H1 (cell line): ENCODE data around the gene TMEM253. TPM values are rescaled to one million over a fixed set of nuclear protein-coding genes. Genes with fewer than 3 reads are reported as not detected.

Experiments used
- CTCF ChIA-PET: fragments of 300-600 bp; sonication (Branson Sonifier 250); formaldehyde crosslinking; loops from one replicate; lab custom pipeline; 2021; ENCODE audit not compliant: partially characterized antibody; lab: Charles Lee
- POLR2A ChIA-PET: fragments of 300-600 bp; sonication (Branson Sonifier 250); formaldehyde crosslinking; loops from one replicate; lab custom pipeline; 2021; ENCODE audit warnings: inconsistent platforms; ENCODE audit not compliant: partially characterized antibody; lab: Charles Lee
- DNase-seq, 2 experiments: peaks; one replicate each; pipeline versions ENCODE4 v3.0.0 to v3.0.0-alpha.2; 2010 to 2022; ENCODE audit warnings: low spot score in 2 of 2, low read depth in 1 of 2, mixed read lengths in 1 of 2
- FAIRE-seq: peaks from 2 replicates; lab custom pipeline; 2011; peaks lifted over from hg19 to GRCh38; lab: Jason Lieb, UNC
- H2AFZ ChIP-seq: 2 replicates; pipeline ENCODE4 v1.8.1; 2012; ENCODE audit warnings: low read length, inconsistent platforms
- H2AK5ac ChIP-seq: 2 replicates; pipeline ENCODE4 v1.6.1; 2013; ENCODE audit warnings: low read depth, low read length
- H2BK120ac ChIP-seq: replicated peaks from 2 replicates; pipeline ENCODE3; 2013; ENCODE audit warnings: low read depth, low read length, inconsistent platforms
- H2BK12ac ChIP-seq: 2 replicates; pipeline ENCODE4 v1.6.1; 2013; ENCODE audit warnings: low read depth, low read length
- H2BK15ac ChIP-seq: 2 replicates; pipeline ENCODE4 v1.6.1; 2013; ENCODE audit warnings: low read length
- H2BK20ac ChIP-seq: 2 replicates; pipeline ENCODE4 v1.6.1; 2013; ENCODE audit warnings: low read length
- H2BK5ac ChIP-seq: 2 replicates; pipeline ENCODE4 v1.6.1; 2013; ENCODE audit warnings: low read depth, low read length
- H3K14ac ChIP-seq: 2 replicates; pipeline ENCODE4 v1.6.1; 2013; ENCODE audit warnings: inconsistent platforms; ENCODE audit not compliant: insufficient read length
- H3K18ac ChIP-seq: 2 replicates; pipeline ENCODE4 v1.6.1; 2013; ENCODE audit warnings: low read length; ENCODE audit errors: extremely low read depth
- H3K23ac ChIP-seq: 2 replicates; pipeline ENCODE4 v1.6.1; 2013; ENCODE audit warnings: inconsistent platforms; ENCODE audit not compliant: insufficient read length
- H3K23me2 ChIP-seq: 2 replicates; pipeline ENCODE4 v1.6.1; 2013; ENCODE audit warnings: low read depth, low read length
- H3K27ac ChIP-seq: 2 replicates; pipeline ENCODE4 v1.6.1; 2011; ENCODE audit warnings: low read depth, low read length, inconsistent platforms
- H3K27me3 ChIP-seq, 4 experiments: replicated peaks in 1 of 4; 1 replicate in 1 of 4; 2 replicates in 3 of 4; pipeline versions ENCODE4 v1.6.1 to v1.8.1; 2011 to 2013; ENCODE audit warnings: low read length in 3 of 4, mild to moderate bottlenecking in 3 of 4, inconsistent platforms in 2 of 4, mixed read lengths in 2 of 4, moderate library complexity in 1 of 4; ENCODE audit not compliant: control insufficient read depth in 3 of 4, insufficient read depth in 3 of 4; ENCODE audit errors: extremely low read depth in 1 of 4
- H3K36me3 ChIP-seq, 4 experiments: 2 replicates each; pipeline versions ENCODE4 v1.6.1 to v1.8.1; 2011 to 2013; ENCODE audit warnings: mild to moderate bottlenecking in 4 of 4, low read length in 3 of 4, moderate library complexity in 2 of 4, control low read depth in 1 of 4, inconsistent platforms in 1 of 4; ENCODE audit not compliant: insufficient read depth in 4 of 4, control insufficient read depth in 2 of 4
- H3K4ac ChIP-seq: replicated peaks from 2 replicates; pipeline ENCODE3; 2013; ENCODE audit warnings: low read length, low read depth, mixed read lengths, inconsistent platforms; ENCODE audit not compliant: insufficient read length
- H3K4me1 ChIP-seq, 4 experiments: replicated peaks in 1 of 4; 1 replicate in 1 of 4; 2 replicates in 3 of 4; pipeline versions ENCODE4 v1.6.1 to v1.8.1; 2011 to 2013; ENCODE audit warnings: low read length in 3 of 4, inconsistent platforms in 2 of 4, mixed read lengths in 1 of 4; ENCODE audit not compliant: insufficient read depth in 4 of 4, control insufficient read depth in 3 of 4
- H3K4me2 ChIP-seq, 2 experiments: 2 replicates each; pipeline versions ENCODE4 v1.6.1 to v1.8.1; 2011 to 2013; ENCODE audit warnings: low read depth in 2 of 2, low read length in 2 of 2, control low read depth in 1 of 2, inconsistent platforms in 1 of 2, mild to moderate bottlenecking in 1 of 2; ENCODE audit not compliant: insufficient read depth in 1 of 2
- H3K4me3 ChIP-seq, 4 experiments: fragments of 200-600, 300-600 bp in 1 of 4; sonication (generic), shearing (Covaris generic), sonication (Bioruptor Twin) in 1 of 4; 2 replicates each; pipeline versions ENCODE4 v1.5.1 to v1.8.1; 2011 to 2016; ENCODE audit warnings: low read length in 4 of 4, low read depth in 3 of 4, control low read depth in 2 of 4, inconsistent platforms in 2 of 4, mild to moderate bottlenecking in 2 of 4, mixed read lengths in 1 of 4, moderate library complexity in 1 of 4; ENCODE audit not compliant: insufficient read depth in 2 of 4; ENCODE audit errors: extremely low read depth in 1 of 4
- H3K56ac ChIP-seq: replicated peaks from 2 replicates; pipeline ENCODE3; 2013; ENCODE audit warnings: low read depth, mild to moderate bottlenecking, mixed read lengths, low read length, inconsistent platforms; ENCODE audit not compliant: insufficient read length
- H3K79me1 ChIP-seq: 2 replicates; pipeline ENCODE4 v1.6.1; 2013; ENCODE audit warnings: low read depth, low read length, control low read depth
- H3K79me2 ChIP-seq, 2 experiments: 2 replicates each; pipeline versions ENCODE4 v1.6.1 to v1.8.1; 2012 to 2013; ENCODE audit warnings: low read length in 2 of 2, mild to moderate bottlenecking in 2 of 2, inconsistent platforms in 1 of 2; ENCODE audit not compliant: insufficient read depth in 2 of 2, control insufficient read depth in 1 of 2
- H3K9ac ChIP-seq, 4 experiments: replicated peaks in 1 of 4; 1 replicate in 1 of 4; 2 replicates in 3 of 4; pipeline versions ENCODE4 v1.6.1 to v1.8.1; 2011 to 2013; ENCODE audit warnings: low read depth in 3 of 4, low read length in 3 of 4, control low read depth in 2 of 4, mild to moderate bottlenecking in 2 of 4, moderate library complexity in 2 of 4, inconsistent platforms in 1 of 4; ENCODE audit errors: extremely low read depth in 1 of 4
- H3K9me3 ChIP-seq, 2 experiments: 2 replicates each; pipeline versions ENCODE4 v1.6.1 to v1.8.1; 2012 to 2013; ENCODE audit warnings: mild to moderate bottlenecking in 2 of 2, moderate library complexity in 2 of 2, control low read depth in 1 of 2, inconsistent platforms in 1 of 2, low read depth in 1 of 2, low read length in 1 of 2, mixed read lengths in 1 of 2; ENCODE audit not compliant: insufficient read depth in 2 of 2
- H4K20me1 ChIP-seq, 2 experiments: replicated peaks in 1 of 2; 2 replicates each; pipeline versions ENCODE3 to v1.8.1; 2011 to 2013; ENCODE audit warnings: inconsistent platforms in 2 of 2, low read length in 2 of 2, mild to moderate bottlenecking in 1 of 2; ENCODE audit not compliant: insufficient read depth in 2 of 2, control insufficient read depth in 1 of 2
- H4K5ac ChIP-seq: 2 replicates; pipeline ENCODE4 v1.6.1; 2013; ENCODE audit warnings: low read length, low read depth, mixed read lengths, inconsistent platforms; ENCODE audit not compliant: insufficient read length
- H4K8ac ChIP-seq: 2 replicates; pipeline ENCODE4 v1.8.0; 2013; ENCODE audit warnings: mild to moderate bottlenecking, moderate library complexity, low read length, inconsistent platforms; ENCODE audit not compliant: insufficient read depth; ENCODE audit errors: extremely low read depth
- H4K91ac ChIP-seq: replicated peaks from 2 replicates; pipeline ENCODE3; 2013; ENCODE audit warnings: low read length, mixed read lengths, inconsistent platforms; ENCODE audit not compliant: insufficient read length
- CBX8 ChIP-seq: fragments of 300-800, 300-1000 bp; sonication (generic); IDR thresholded peaks from 2 replicates; pipeline ENCODE4 v1.7.1; 2016; ENCODE audit warnings: low read depth, low read length, borderline replicate concordance
- CHD2 ChIP-seq: IDR thresholded peaks from 2 replicates; pipeline ENCODE4 v1.6.1; 2012; ENCODE audit warnings: low read length, improper control_type of control experiment
- CREB1 ChIP-seq: IDR thresholded peaks from 2 replicates; pipeline ENCODE4 v1.6.1; 2012; ENCODE audit warnings: inconsistent platforms
- JUND ChIP-seq: IDR thresholded peaks from 2 replicates; pipeline ENCODE4 v1.6.1; 2011; ENCODE audit warnings: mild to moderate bottlenecking, improper control_type of control experiment, low read length
- KDM5A ChIP-seq: fragments of 200-600 bp; IDR thresholded peaks from 2 replicates; pipeline ENCODE4 v1.7.1; 2012; ENCODE audit warnings: mild to moderate bottlenecking, low read length, inconsistent platforms, mixed read lengths
- MAFK ChIP-seq: IDR thresholded peaks from 2 replicates; pipeline ENCODE4 v1.6.1; 2012; ENCODE audit warnings: low read depth, mild to moderate bottlenecking, improper control_type of control experiment, low read length
- RBBP5 ChIP-seq: IDR thresholded peaks from 2 replicates; pipeline ENCODE4 v1.7.1; 2012; ENCODE audit warnings: low read depth, mild to moderate bottlenecking, inconsistent platforms, low read length, moderate library complexity, borderline replicate concordance
- RFX5 ChIP-seq: IDR thresholded peaks from 2 replicates; pipeline ENCODE4 v1.6.1; 2011; ENCODE audit warnings: low read depth, low read length, improper control_type of control experiment, borderline replicate concordance
- RXRA ChIP-seq: IDR thresholded peaks from 2 replicates; pipeline ENCODE4 v1.6.1; 2011; ENCODE audit warnings: low read depth, mild to moderate bottlenecking, low read length, moderate library complexity; ENCODE audit not compliant: insufficient read depth
- WGBS, 2 experiments: shearing (Covaris generic) in 1 of 2; methylation state at CpG; one replicate each; pipeline versions ENCODE4 v1.1.6 to v1.1.7; 2013 to 2015; ENCODE audit warnings: low lambda C conversion rate in 2 of 2, mixed read lengths in 2 of 2, inconsistent platforms in 1 of 2, low coverage in 1 of 2, missing lambda C conversion rate in 1 of 2; ENCODE audit not compliant: insufficient replicate concordance in 2 of 2, insufficient coverage in 1 of 2, insufficient read length in 1 of 2; ENCODE audit errors: extremely low coverage in 1 of 2, missing lambda C conversion rate in 1 of 2; 5-methylcytosine and 5-hydroxymethylcytosine counted together
- polyA plus RNA-seq, 7 experiments: library from polyadenylated mRNA; depleted of rRNA in 3 of 7; stranded (reverse) in 5 of 7; unstranded in 2 of 7; fragments of >200 nt in 5 of 7; fragments of 200-250 nt in 2 of 7; gene quantifications; 1 replicate in 5 of 7; 2 replicates in 1 of 7; 4 replicates in 1 of 7; pipeline versions ENCODE4 v1.2.1 to v1.2.3, GENCODE V29; 2011 to 2013; ENCODE audit warnings: missing spikeins in 2 of 7, mixed read lengths in 2 of 7
- total RNA-seq: library from RNA; stranded (reverse); fragmentation: NEBNext Ultra II Directional; extraction: Animal tissue kit (Norgen Biotek cat#: 25700); gene quantifications from 2 replicates; pipeline ENCODE4 v1.2.1, GENCODE V29; 2021
- TF ChIP-seq, protein P1 (sequence below): IDR thresholded peaks from 2 replicates; pipeline ENCODE4 v1.6.1; 2011; ENCODE audit warnings: low read depth, mild to moderate bottlenecking, low read length; ENCODE audit not compliant: insufficient read depth
- TF ChIP-seq, protein P2 (sequence below): IDR thresholded peaks from 2 replicates; pipeline ENCODE4 v1.6.1; 2012; ENCODE audit warnings: low read length, inconsistent platforms

TMEM253 gene
- total and polyA plus RNA-seq, 2 of the 8 experiments (the other 6 are each of a cell fraction or from before 2014, with no cell fraction given) = 1.9 to 2.2 TPM

DNA sequence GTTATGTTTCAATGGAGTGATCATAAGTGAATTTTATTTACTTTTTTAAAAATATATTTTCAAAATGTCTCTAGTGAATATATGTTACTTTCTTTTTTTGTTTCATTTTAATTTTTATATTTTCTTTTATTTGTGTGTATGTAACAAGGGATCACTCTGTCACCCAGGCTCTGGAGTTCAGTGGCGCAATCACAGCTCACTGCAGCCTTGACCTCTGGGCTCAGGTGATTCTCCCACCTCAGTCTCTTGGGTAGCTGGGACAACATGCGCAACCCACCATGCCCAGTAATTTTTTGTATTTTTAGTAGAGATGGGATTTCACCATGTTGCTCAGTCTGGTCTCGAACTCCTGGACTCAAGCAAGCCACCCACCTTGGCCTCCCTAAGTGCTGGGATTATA lies 18.1 kb downstream of the TMEM253 start:
- H3K79me1 ChIP-seq = no peaks in the 10 kb centered on the region
- H3K4ac ChIP-seq = no peak overlapping the region
- no peak overlapping the region for H2BK12ac ChIP-seq
- H3K4me3 ChIP-seq = no peak overlapping the region
- H3K56ac ChIP-seq = no peak overlapping the region
- H4K8ac ChIP-seq = no peak overlapping the region
- no peaks in the 10 kb centered on the region for H4K20me1 ChIP-seq
- FAIRE-seq (no peak), DNase-seq (no peak)
- H2BK120ac ChIP-seq = no peak overlapping the region
- POLR2A ChIA-PET = no interaction called here
- H2AK5ac ChIP-seq = no peak overlapping the region
- no peaks in the 10 kb centered on the region for H3K4me1 ChIP-seq
- no peak overlapping the region for H3K4me2 ChIP-seq
- H3K9ac ChIP-seq = no peak overlapping the region
- 95% methylated on average over 3 of the region's 3 CpGs; no CpG with 5 or more reads in 1 of the 2 experiments for WGBS, 2 experiments
- H3K23ac ChIP-seq = no peak overlapping the region
- H4K5ac ChIP-seq = no peak overlapping the region
- no peaks in the 10 kb centered on the region for H3K27me3 ChIP-seq
- H3K18ac ChIP-seq = no peak overlapping the region
- H3K36me3 ChIP-seq = no peaks in the 10 kb centered on the region
- no peak overlapping the region for H2BK15ac ChIP-seq
- no peak overlapping the region for H4K91ac ChIP-seq
- no peaks in the 10 kb centered on the region for H3K9me3 ChIP-seq
- no peak overlapping the region for H2BK20ac ChIP-seq
- no peak overlapping the region for H3K14ac ChIP-seq
- H2AFZ ChIP-seq = no peak overlapping the region
- no peak overlapping the region for H3K27ac ChIP-seq
- H3K23me2 ChIP-seq = no peaks in the 10 kb centered on the region
- CTCF ChIA-PET = interaction anchor here (0.8 to 1.3 kb wide), 4 partner anchors 11 to 104 kb away, joined by 3 to 4 read pairs (median 3); partner anchors contain the start of gene RNASE13
- no peak overlapping the region for H2BK5ac ChIP-seq
- H3K79me2 ChIP-seq = no peaks in the 10 kb centered on the region
- TF ChIP-seq CBX8 (no peak), CHD2 (no peak), RFX5 (no peak), JUND (no peak), MAFK (no peak), RXRA (no peak), KDM5A (no peak), CREB1 (no peak), RBBP5 (no peak)
- TF ChIP-seq, protein P1, sequence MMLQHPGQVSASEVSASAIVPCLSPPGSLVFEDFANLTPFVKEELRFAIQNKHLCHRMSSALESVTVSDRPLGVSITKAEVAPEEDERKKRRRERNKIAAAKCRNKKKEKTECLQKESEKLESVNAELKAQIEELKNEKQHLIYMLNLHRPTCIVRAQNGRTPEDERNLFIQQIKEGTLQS = no peak
- TF ChIP-seq, protein P2, sequence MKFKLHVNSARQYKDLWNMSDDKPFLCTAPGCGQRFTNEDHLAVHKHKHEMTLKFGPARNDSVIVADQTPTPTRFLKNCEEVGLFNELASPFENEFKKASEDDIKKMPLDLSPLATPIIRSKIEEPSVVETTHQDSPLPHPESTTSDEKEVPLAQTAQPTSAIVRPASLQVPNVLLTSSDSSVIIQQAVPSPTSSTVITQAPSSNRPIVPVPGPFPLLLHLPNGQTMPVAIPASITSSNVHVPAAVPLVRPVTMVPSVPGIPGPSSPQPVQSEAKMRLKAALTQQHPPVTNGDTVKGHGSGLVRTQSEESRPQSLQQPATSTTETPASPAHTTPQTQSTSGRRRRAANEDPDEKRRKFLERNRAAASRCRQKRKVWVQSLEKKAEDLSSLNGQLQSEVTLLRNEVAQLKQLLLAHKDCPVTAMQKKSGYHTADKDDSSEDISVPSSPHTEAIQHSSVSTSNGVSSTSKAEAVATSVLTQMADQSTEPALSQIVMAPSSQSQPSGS = no peak
